Suppressor macrophage treated with lipopolysaccharide for 4 hours (primary cell): ENCODE measurements around the gene ADGRG7.

ENCODE experiments used
- DNase-seq: peaks from one replicate; pipeline ENCODE4 v3.0.0-alpha.2; 2020

The ADGRG7 gene

GRCh38 chr3:100600181-100601042, 9.0 kb upstream of the ADGRG7 start:
- DNase-seq = peak; percentile 20

GRCh38 chr3:100602506-100603444, 6.6 kb upstream of the ADGRG7 start:
- peak; percentile 74 for DNase-seq

- peak; percentile 33 for DNase-seq
Measured at GRCh38 chr3:100603469-100603868, 5.9 kb upstream of the ADGRG7 start.

GRCh38 chr3:100605358-100605757, 4.0 kb upstream of the ADGRG7 start:
- no peak for DNase-seq

- DNase-seq = no peak
Measured at GRCh38 chr3:100606894-100607512, 2.4 kb upstream of the ADGRG7 start.

- no peak for DNase-seq
Measured at GRCh38 chr3:100609963-100610362, 562 bp downstream of the ADGRG7 start.

GRCh38 chr3:100611221-100611620, 1.8 kb downstream of the ADGRG7 start:
- no peak for DNase-seq

- DNase-seq = no peak
Measured at GRCh38 chr3:100613721-100614390, 4.5 kb downstream of the ADGRG7 start.

GRCh38 chr3:100614941-100615340, 5.5 kb downstream of the ADGRG7 start:
- no peak for DNase-seq

GRCh38 chr3:100615684-100616083, 6.3 kb downstream of the ADGRG7 start:
- DNase-seq = no peak

GRCh38 chr3:100621251-100621650, 11.8 kb downstream of the ADGRG7 start:
- no peak for DNase-seq

GRCh38 chr3:100627491-100627890, 18.1 kb downstream of the ADGRG7 start:
- DNase-seq = no peak

GRCh38 chr3:100629421-100630127, 20.2 kb downstream of the ADGRG7 start:
- no peak for DNase-seq

GRCh38 chr3:100630664-100631063, 21.3 kb downstream of the ADGRG7 start:
- no peak for DNase-seq

GRCh38 chr3:100631236-100631635, 21.8 kb downstream of the ADGRG7 start:
- no peak for DNase-seq

GRCh38 chr3:100634493-100635272, 25.3 kb downstream of the ADGRG7 start:
- DNase-seq = peak; percentile 17

GRCh38 chr3:100635273-100635701, 25.9 kb downstream of the ADGRG7 start:
- no peak for DNase-seq

- no peak for DNase-seq
Measured at GRCh38 chr3:100637197-100637631, 27.8 kb downstream of the ADGRG7 start.

GRCh38 chr3:100640633-100641032, 31.2 kb downstream of the ADGRG7 start:
- no peak for DNase-seq

GRCh38 chr3:100641471-100642032, 32.2 kb downstream of the ADGRG7 start:
- DNase-seq = no peak

- no peak for DNase-seq
Measured at GRCh38 chr3:100645913-100646312, 36.5 kb downstream of the ADGRG7 start.
